SJCRH30 (cell line): Measurements from ENCODE around the gene PARPBP. TPM values are rescaled to one million over a fixed set of nuclear protein-coding genes. Genes with fewer than 3 reads are reported as not detected.

ENCODE experiments used
- total RNA-seq: library from RNA; depleted of rRNA; stranded (reverse); fragments of >200 nt; shearing (Covaris generic); gene quantifications from 2 replicates; pipeline ENCODE4 v1.2.3, GENCODE V29; 2014; rRNA removed

The PARPBP gene
- total RNA-seq, 1 experiment from 2014 or later = 59.8 TPM

Other genes with a start within 250 kb of the PARPBP start
- 0.08 and 0.12 TPM in 2 replicates for gene DRAM1, start 242.6 kb upstream of the PARPBP start, total RNA-seq
- 33.7 and 38.4 TPM in 2 replicates for gene WASHC3, start 58.2 kb upstream of the PARPBP start, total RNA-seq
- 49.4 and 63.5 TPM in 2 replicates for gene NUP37, start 69 bp upstream of the PARPBP start, total RNA-seq
- not detected in 2 replicates for gene PMCH, start 77.7 kb downstream of the PARPBP start, total RNA-seq